Measurements from ENCODE around the gene DGAT2.

DNA sequence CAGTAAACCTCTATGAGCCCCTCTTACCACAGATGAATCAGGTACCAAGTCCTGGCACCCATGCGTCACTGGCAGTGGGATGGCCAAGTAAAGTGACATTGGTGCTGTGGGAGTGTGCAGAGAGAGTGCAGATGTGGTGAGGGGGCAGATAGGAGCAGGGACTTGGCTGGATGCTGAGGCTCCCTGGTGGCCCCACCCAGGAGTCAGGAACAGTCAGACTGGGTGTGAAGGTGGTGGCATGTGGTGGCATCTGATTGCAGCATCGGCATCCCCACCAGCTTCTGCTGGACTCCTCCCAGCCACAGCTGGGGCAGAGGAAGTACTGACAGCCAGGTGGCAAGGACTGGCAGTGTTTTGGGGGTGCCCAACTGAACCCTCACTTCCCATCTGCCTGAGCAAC lies 11.4 kb downstream of the DGAT2 start:
- no peak for TF ChIP-seq ZNF155 (tag by site-specific recombination; IDR thresholded peaks at IDR 0.05)
- TF ChIP-seq, protein P1, sequence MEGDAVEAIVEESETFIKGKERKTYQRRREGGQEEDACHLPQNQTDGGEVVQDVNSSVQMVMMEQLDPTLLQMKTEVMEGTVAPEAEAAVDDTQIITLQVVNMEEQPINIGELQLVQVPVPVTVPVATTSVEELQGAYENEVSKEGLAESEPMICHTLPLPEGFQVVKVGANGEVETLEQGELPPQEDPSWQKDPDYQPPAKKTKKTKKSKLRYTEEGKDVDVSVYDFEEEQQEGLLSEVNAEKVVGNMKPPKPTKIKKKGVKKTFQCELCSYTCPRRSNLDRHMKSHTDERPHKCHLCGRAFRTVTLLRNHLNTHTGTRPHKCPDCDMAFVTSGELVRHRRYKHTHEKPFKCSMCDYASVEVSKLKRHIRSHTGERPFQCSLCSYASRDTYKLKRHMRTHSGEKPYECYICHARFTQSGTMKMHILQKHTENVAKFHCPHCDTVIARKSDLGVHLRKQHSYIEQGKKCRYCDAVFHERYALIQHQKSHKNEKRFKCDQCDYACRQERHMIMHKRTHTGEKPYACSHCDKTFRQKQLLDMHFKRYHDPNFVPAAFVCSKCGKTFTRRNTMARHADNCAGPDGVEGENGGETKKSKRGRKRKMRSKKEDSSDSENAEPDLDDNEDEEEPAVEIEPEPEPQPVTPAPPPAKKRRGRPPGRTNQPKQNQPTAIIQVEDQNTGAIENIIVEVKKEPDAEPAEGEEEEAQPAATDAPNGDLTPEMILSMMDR (tag by site-specific recombination; IDR thresholded peaks at IDR 0.05) = no peak
- no peak for TF ChIP-seq ZFP41 (tag by site-specific recombination; IDR thresholded peaks at IDR 0.05; ENCODE audit: borderline replicate concordance)
- TF ChIP-seq, protein P2, sequence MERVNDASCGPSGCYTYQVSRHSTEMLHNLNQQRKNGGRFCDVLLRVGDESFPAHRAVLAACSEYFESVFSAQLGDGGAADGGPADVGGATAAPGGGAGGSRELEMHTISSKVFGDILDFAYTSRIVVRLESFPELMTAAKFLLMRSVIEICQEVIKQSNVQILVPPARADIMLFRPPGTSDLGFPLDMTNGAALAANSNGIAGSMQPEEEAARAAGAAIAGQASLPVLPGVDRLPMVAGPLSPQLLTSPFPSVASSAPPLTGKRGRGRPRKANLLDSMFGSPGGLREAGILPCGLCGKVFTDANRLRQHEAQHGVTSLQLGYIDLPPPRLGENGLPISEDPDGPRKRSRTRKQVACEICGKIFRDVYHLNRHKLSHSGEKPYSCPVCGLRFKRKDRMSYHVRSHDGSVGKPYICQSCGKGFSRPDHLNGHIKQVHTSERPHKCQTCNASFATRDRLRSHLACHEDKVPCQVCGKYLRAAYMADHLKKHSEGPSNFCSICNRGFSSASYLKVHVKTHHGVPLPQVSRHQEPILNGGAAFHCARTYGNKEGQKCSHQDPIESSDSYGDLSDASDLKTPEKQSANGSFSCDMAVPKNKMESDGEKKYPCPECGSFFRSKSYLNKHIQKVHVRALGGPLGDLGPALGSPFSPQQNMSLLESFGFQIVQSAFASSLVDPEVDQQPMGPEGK (tag by site-specific recombination; IDR thresholded peaks at IDR 0.05) = no peak
- no peak for TF ChIP-seq KLF1 (tag by site-specific recombination; IDR thresholded peaks at IDR 0.05)
- TF ChIP-seq ZNF768 (tag by site-specific recombination; IDR thresholded peaks at IDR 0.05) = no peak
- no peak for TF ChIP-seq ZNF600 (tag by site-specific recombination; IDR thresholded peaks at IDR 0.05)
- no peak for TF ChIP-seq ZNF791 (tag by site-specific recombination; IDR thresholded peaks at IDR 0.05)
- TF ChIP-seq, protein P3, sequence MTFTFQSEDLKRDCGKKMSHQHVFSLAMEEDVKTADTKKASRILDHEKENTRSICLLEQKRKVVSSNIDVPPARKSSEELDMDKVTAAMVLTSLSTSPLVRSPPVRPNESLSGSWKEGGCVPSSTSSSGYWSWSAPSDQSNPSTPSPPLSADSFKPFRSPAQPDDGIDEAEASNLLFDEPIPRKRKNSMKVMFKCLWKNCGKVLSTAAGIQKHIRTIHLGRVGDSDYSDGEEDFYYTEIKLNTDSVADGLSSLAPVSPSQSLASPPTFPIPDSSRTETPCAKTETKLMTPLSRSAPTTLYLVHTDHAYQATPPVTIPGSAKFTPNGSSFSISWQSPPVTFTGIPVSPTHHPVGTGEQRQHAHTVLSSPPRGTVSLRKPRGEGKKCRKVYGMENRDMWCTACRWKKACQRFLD (tag by site-specific recombination; IDR thresholded peaks at IDR 0.05) = no peak
- no peak for TF ChIP-seq ZNF544 (tag by site-specific recombination; IDR thresholded peaks at IDR 0.05)
- no peak for TF ChIP-seq ZNF223 (tag by site-specific recombination; IDR thresholded peaks at IDR 0.05)
- no peak for TF ChIP-seq ZNF274 (IDR thresholded peaks at IDR 0.05; ENCODE audit: low read length)
- no peak for TF ChIP-seq ZNF274 (tag by site-specific recombination; IDR thresholded peaks at IDR 0.05; ENCODE audit: borderline replicate concordance)

Measured in HEK293 (cell line).